ENCODE data around the gene NGLY1. TPM values are rescaled to one million over a fixed set of nuclear protein-coding genes. Genes with fewer than 3 reads are reported as not detected.

Gene NGLY1
- total RNA-seq, 1 experiment from 2014 or later = 14.6 TPM

- TF ChIP-seq POLR2AphosphoS5 (IDR thresholded peaks at IDR 0.05; ENCODE audit: low read depth, low read length) = no peak
- TF ChIP-seq, protein P1, sequence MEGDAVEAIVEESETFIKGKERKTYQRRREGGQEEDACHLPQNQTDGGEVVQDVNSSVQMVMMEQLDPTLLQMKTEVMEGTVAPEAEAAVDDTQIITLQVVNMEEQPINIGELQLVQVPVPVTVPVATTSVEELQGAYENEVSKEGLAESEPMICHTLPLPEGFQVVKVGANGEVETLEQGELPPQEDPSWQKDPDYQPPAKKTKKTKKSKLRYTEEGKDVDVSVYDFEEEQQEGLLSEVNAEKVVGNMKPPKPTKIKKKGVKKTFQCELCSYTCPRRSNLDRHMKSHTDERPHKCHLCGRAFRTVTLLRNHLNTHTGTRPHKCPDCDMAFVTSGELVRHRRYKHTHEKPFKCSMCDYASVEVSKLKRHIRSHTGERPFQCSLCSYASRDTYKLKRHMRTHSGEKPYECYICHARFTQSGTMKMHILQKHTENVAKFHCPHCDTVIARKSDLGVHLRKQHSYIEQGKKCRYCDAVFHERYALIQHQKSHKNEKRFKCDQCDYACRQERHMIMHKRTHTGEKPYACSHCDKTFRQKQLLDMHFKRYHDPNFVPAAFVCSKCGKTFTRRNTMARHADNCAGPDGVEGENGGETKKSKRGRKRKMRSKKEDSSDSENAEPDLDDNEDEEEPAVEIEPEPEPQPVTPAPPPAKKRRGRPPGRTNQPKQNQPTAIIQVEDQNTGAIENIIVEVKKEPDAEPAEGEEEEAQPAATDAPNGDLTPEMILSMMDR (IDR thresholded peaks at IDR 0.05) = no peak
- TF ChIP-seq, protein P2, sequence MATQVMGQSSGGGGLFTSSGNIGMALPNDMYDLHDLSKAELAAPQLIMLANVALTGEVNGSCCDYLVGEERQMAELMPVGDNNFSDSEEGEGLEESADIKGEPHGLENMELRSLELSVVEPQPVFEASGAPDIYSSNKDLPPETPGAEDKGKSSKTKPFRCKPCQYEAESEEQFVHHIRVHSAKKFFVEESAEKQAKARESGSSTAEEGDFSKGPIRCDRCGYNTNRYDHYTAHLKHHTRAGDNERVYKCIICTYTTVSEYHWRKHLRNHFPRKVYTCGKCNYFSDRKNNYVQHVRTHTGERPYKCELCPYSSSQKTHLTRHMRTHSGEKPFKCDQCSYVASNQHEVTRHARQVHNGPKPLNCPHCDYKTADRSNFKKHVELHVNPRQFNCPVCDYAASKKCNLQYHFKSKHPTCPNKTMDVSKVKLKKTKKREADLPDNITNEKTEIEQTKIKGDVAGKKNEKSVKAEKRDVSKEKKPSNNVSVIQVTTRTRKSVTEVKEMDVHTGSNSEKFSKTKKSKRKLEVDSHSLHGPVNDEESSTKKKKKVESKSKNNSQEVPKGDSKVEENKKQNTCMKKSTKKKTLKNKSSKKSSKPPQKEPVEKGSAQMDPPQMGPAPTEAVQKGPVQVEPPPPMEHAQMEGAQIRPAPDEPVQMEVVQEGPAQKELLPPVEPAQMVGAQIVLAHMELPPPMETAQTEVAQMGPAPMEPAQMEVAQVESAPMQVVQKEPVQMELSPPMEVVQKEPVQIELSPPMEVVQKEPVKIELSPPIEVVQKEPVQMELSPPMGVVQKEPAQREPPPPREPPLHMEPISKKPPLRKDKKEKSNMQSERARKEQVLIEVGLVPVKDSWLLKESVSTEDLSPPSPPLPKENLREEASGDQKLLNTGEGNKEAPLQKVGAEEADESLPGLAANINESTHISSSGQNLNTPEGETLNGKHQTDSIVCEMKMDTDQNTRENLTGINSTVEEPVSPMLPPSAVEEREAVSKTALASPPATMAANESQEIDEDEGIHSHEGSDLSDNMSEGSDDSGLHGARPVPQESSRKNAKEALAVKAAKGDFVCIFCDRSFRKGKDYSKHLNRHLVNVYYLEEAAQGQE (IDR thresholded peaks at IDR 0.05; ENCODE audit: insufficient read depth in 1 of 2, low read depth in 2 of 2, low read length in 1 of 2) = no peak
- no peak for TF ChIP-seq SIN3A (IDR thresholded peaks at IDR 0.05; ENCODE audit: borderline replicate concordance, insufficient read depth, low read depth, low read length)
- TF ChIP-seq TCF7L2 (IDR thresholded peaks at IDR 0.05; ENCODE audit: low read depth, low read length) = no peak
- H3K4me1 ChIP-seq (ENCODE audit: control insufficient read depth, insufficient read depth, low read length) = peaks cover 4% of the 10 kb centered on the region
- ChIA-PET POLR2A (no interaction called here), CTCF (no interaction called here)
- H3K4me3 ChIP-seq (ENCODE audit: low read depth in 2 of 2, low read length in 2 of 2) = peak overlapping the region; percentile 73 to 80
- in situ Hi-C loops (cut with HindIII; ENCODE audit: low pct_unique_long_range_greater_than_20kb, low sequenced_read_pairs) = no loop called here
- H3K9me3 ChIP-seq (ENCODE audit: control insufficient read depth, insufficient read depth, low read depth, low read length) = no peaks in the 10 kb centered on the region
- BruUV-seq (replicated peaks) = no TSS peak
- DNase-seq (ENCODE audit: low read depth, low spot score) (no peak), ATAC-seq (no peak)
- no peaks in the 10 kb centered on the region; the same call in 1 of the 2 replicates for H3K36me3 ChIP-seq (ENCODE audit: control insufficient read depth, insufficient read depth, low read length)
- intact Hi-C loops (cut with micrococcal nuclease; ENCODE audit: unreplicated experiment) = no loop called here
- peak overlapping the region; percentile 75 for H3K27ac ChIP-seq (ENCODE audit: low read length)
- H3K27me3 ChIP-seq (ENCODE audit: control insufficient read depth, insufficient read depth, low read length) = no peaks in the 10 kb centered on the region
Observed at GRCh38 chr3:25782636-25782937, 656 bp downstream of the NGLY1 start.

GRCh38 chr3:25781758-25782594 lies 1.3 kb downstream of the NGLY1 start:
- DNase-seq (ENCODE audit: low read depth, low spot score) = no peak
- CTCF ChIA-PET = no interaction called here

More at GRCh38 chr3:25781758-25782594, 1.3 kb downstream of the NGLY1 start:
- H3K27me3 ChIP-seq (ENCODE audit: control insufficient read depth, insufficient read depth, low read length) = no peaks in the 10 kb centered on the region
- TSS peak; percentile 69 for BruUV-seq (replicated peaks)
- intact Hi-C loops (cut with micrococcal nuclease; ENCODE audit: unreplicated experiment) = no loop called here
- peak overlapping the region; percentile 73 to 80 for H3K4me3 ChIP-seq (ENCODE audit: low read depth in 2 of 2, low read length in 2 of 2)
- POLR2A ChIA-PET = no interaction called here
- H3K27ac ChIP-seq (ENCODE audit: low read length) = peak overlapping the region; percentile 75
- TF ChIP-seq POLR2AphosphoS5 (IDR thresholded peaks at IDR 0.05; ENCODE audit: low read depth, low read length) (no peak), SIN3A (IDR thresholded peaks at IDR 0.05; ENCODE audit: borderline replicate concordance, insufficient read depth, low read depth, low read length) (no peak), TCF7L2 (IDR thresholded peaks at IDR 0.05; ENCODE audit: low read depth, low read length) (no peak)
- TF ChIP-seq, protein P2 (IDR thresholded peaks at IDR 0.05; ENCODE audit: insufficient read depth in 1 of 2, low read depth in 2 of 2, low read length in 1 of 2) = no peak
- TF ChIP-seq, protein P1 (IDR thresholded peaks at IDR 0.05) = no peak
- no peaks in the 10 kb centered on the region for H3K9me3 ChIP-seq (ENCODE audit: control insufficient read depth, insufficient read depth, low read depth, low read length)
- in situ Hi-C loops (cut with HindIII; ENCODE audit: low pct_unique_long_range_greater_than_20kb, low sequenced_read_pairs) = no loop called here
- ATAC-seq = no peak
- no peaks in the 10 kb centered on the region; the same call in 1 of the 2 replicates for H3K36me3 ChIP-seq (ENCODE audit: control insufficient read depth, insufficient read depth, low read length)
- peaks cover 4% of the 10 kb centered on the region for H3K4me1 ChIP-seq (ENCODE audit: control insufficient read depth, insufficient read depth, low read length)

All from Panc1 (cell line).